H1 (cell line): Measurements from ENCODE around the gene PTH2R. TPM values are rescaled to one million over a fixed set of nuclear protein-coding genes. Genes with fewer than 3 reads are reported as not detected.

Source experiments
- CTCF ChIA-PET: fragments of 300-600 bp; sonication (Branson Sonifier 250); formaldehyde crosslinking; loops from one replicate; lab custom pipeline; 2021; ENCODE audit not compliant: partially characterized antibody; lab: Charles Lee
- POLR2A ChIA-PET: fragments of 300-600 bp; sonication (Branson Sonifier 250); formaldehyde crosslinking; loops from one replicate; lab custom pipeline; 2021; ENCODE audit warnings: inconsistent platforms; ENCODE audit not compliant: partially characterized antibody; lab: Charles Lee
- DNase-seq, 2 experiments: peaks; one replicate each; pipeline versions ENCODE4 v3.0.0 to v3.0.0-alpha.2; 2010 to 2022; ENCODE audit warnings: low spot score in 2 of 2, low read depth in 1 of 2, mixed read lengths in 1 of 2
- FAIRE-seq: peaks from 2 replicates; lab custom pipeline; 2011; peaks lifted over from hg19 to GRCh38; lab: Jason Lieb, UNC
- H2AFZ ChIP-seq: 2 replicates; pipeline ENCODE4 v1.8.1; 2012; ENCODE audit warnings: low read length, inconsistent platforms
- H2AK5ac ChIP-seq: 2 replicates; pipeline ENCODE4 v1.6.1; 2013; ENCODE audit warnings: low read depth, low read length
- H2BK120ac ChIP-seq: replicated peaks from 2 replicates; pipeline ENCODE3; 2013; ENCODE audit warnings: low read depth, low read length, inconsistent platforms
- H2BK12ac ChIP-seq: 2 replicates; pipeline ENCODE4 v1.6.1; 2013; ENCODE audit warnings: low read depth, low read length
- H2BK15ac ChIP-seq: 2 replicates; pipeline ENCODE4 v1.6.1; 2013; ENCODE audit warnings: low read length
- H2BK20ac ChIP-seq: 2 replicates; pipeline ENCODE4 v1.6.1; 2013; ENCODE audit warnings: low read length
- H2BK5ac ChIP-seq: 2 replicates; pipeline ENCODE4 v1.6.1; 2013; ENCODE audit warnings: low read depth, low read length
- H3K14ac ChIP-seq: 2 replicates; pipeline ENCODE4 v1.6.1; 2013; ENCODE audit warnings: inconsistent platforms; ENCODE audit not compliant: insufficient read length
- H3K18ac ChIP-seq: 2 replicates; pipeline ENCODE4 v1.6.1; 2013; ENCODE audit warnings: low read length; ENCODE audit errors: extremely low read depth
- H3K23ac ChIP-seq: 2 replicates; pipeline ENCODE4 v1.6.1; 2013; ENCODE audit warnings: inconsistent platforms; ENCODE audit not compliant: insufficient read length
- H3K23me2 ChIP-seq: 2 replicates; pipeline ENCODE4 v1.6.1; 2013; ENCODE audit warnings: low read depth, low read length
- H3K27ac ChIP-seq: 2 replicates; pipeline ENCODE4 v1.6.1; 2011; ENCODE audit warnings: low read depth, low read length, inconsistent platforms
- H3K27me3 ChIP-seq, 4 experiments: replicated peaks in 1 of 4; 1 replicate in 1 of 4; 2 replicates in 3 of 4; pipeline versions ENCODE4 v1.6.1 to v1.8.1; 2011 to 2013; ENCODE audit warnings: low read length in 3 of 4, mild to moderate bottlenecking in 3 of 4, inconsistent platforms in 2 of 4, mixed read lengths in 2 of 4, moderate library complexity in 1 of 4; ENCODE audit not compliant: control insufficient read depth in 3 of 4, insufficient read depth in 3 of 4; ENCODE audit errors: extremely low read depth in 1 of 4
- H3K36me3 ChIP-seq, 4 experiments: 2 replicates each; pipeline versions ENCODE4 v1.6.1 to v1.8.1; 2011 to 2013; ENCODE audit warnings: mild to moderate bottlenecking in 4 of 4, low read length in 3 of 4, moderate library complexity in 2 of 4, control low read depth in 1 of 4, inconsistent platforms in 1 of 4; ENCODE audit not compliant: insufficient read depth in 4 of 4, control insufficient read depth in 2 of 4
- H3K4ac ChIP-seq: replicated peaks from 2 replicates; pipeline ENCODE3; 2013; ENCODE audit warnings: low read length, low read depth, mixed read lengths, inconsistent platforms; ENCODE audit not compliant: insufficient read length
- H3K4me1 ChIP-seq, 4 experiments: replicated peaks in 1 of 4; 1 replicate in 1 of 4; 2 replicates in 3 of 4; pipeline versions ENCODE4 v1.6.1 to v1.8.1; 2011 to 2013; ENCODE audit warnings: low read length in 3 of 4, inconsistent platforms in 2 of 4, mixed read lengths in 1 of 4; ENCODE audit not compliant: insufficient read depth in 4 of 4, control insufficient read depth in 3 of 4
- H3K4me2 ChIP-seq, 2 experiments: 2 replicates each; pipeline versions ENCODE4 v1.6.1 to v1.8.1; 2011 to 2013; ENCODE audit warnings: low read depth in 2 of 2, low read length in 2 of 2, control low read depth in 1 of 2, inconsistent platforms in 1 of 2, mild to moderate bottlenecking in 1 of 2; ENCODE audit not compliant: insufficient read depth in 1 of 2
- H3K4me3 ChIP-seq, 4 experiments: fragments of 200-600, 300-600 bp in 1 of 4; sonication (generic), shearing (Covaris generic), sonication (Bioruptor Twin) in 1 of 4; 2 replicates each; pipeline versions ENCODE4 v1.5.1 to v1.8.1; 2011 to 2016; ENCODE audit warnings: low read length in 4 of 4, low read depth in 3 of 4, control low read depth in 2 of 4, inconsistent platforms in 2 of 4, mild to moderate bottlenecking in 2 of 4, mixed read lengths in 1 of 4, moderate library complexity in 1 of 4; ENCODE audit not compliant: insufficient read depth in 2 of 4; ENCODE audit errors: extremely low read depth in 1 of 4
- H3K56ac ChIP-seq: replicated peaks from 2 replicates; pipeline ENCODE3; 2013; ENCODE audit warnings: low read depth, mild to moderate bottlenecking, mixed read lengths, low read length, inconsistent platforms; ENCODE audit not compliant: insufficient read length
- H3K79me1 ChIP-seq: 2 replicates; pipeline ENCODE4 v1.6.1; 2013; ENCODE audit warnings: low read depth, low read length, control low read depth
- H3K79me2 ChIP-seq, 2 experiments: 2 replicates each; pipeline versions ENCODE4 v1.6.1 to v1.8.1; 2012 to 2013; ENCODE audit warnings: low read length in 2 of 2, mild to moderate bottlenecking in 2 of 2, inconsistent platforms in 1 of 2; ENCODE audit not compliant: insufficient read depth in 2 of 2, control insufficient read depth in 1 of 2
- H3K9ac ChIP-seq, 4 experiments: replicated peaks in 1 of 4; 1 replicate in 1 of 4; 2 replicates in 3 of 4; pipeline versions ENCODE4 v1.6.1 to v1.8.1; 2011 to 2013; ENCODE audit warnings: low read depth in 3 of 4, low read length in 3 of 4, control low read depth in 2 of 4, mild to moderate bottlenecking in 2 of 4, moderate library complexity in 2 of 4, inconsistent platforms in 1 of 4; ENCODE audit errors: extremely low read depth in 1 of 4
- H3K9me3 ChIP-seq, 2 experiments: 2 replicates each; pipeline versions ENCODE4 v1.6.1 to v1.8.1; 2012 to 2013; ENCODE audit warnings: mild to moderate bottlenecking in 2 of 2, moderate library complexity in 2 of 2, control low read depth in 1 of 2, inconsistent platforms in 1 of 2, low read depth in 1 of 2, low read length in 1 of 2, mixed read lengths in 1 of 2; ENCODE audit not compliant: insufficient read depth in 2 of 2
- H4K20me1 ChIP-seq, 2 experiments: replicated peaks in 1 of 2; 2 replicates each; pipeline versions ENCODE3 to v1.8.1; 2011 to 2013; ENCODE audit warnings: inconsistent platforms in 2 of 2, low read length in 2 of 2, mild to moderate bottlenecking in 1 of 2; ENCODE audit not compliant: insufficient read depth in 2 of 2, control insufficient read depth in 1 of 2
- H4K5ac ChIP-seq: 2 replicates; pipeline ENCODE4 v1.6.1; 2013; ENCODE audit warnings: low read length, low read depth, mixed read lengths, inconsistent platforms; ENCODE audit not compliant: insufficient read length
- H4K8ac ChIP-seq: 2 replicates; pipeline ENCODE4 v1.8.0; 2013; ENCODE audit warnings: mild to moderate bottlenecking, moderate library complexity, low read length, inconsistent platforms; ENCODE audit not compliant: insufficient read depth; ENCODE audit errors: extremely low read depth
- H4K91ac ChIP-seq: replicated peaks from 2 replicates; pipeline ENCODE3; 2013; ENCODE audit warnings: low read length, mixed read lengths, inconsistent platforms; ENCODE audit not compliant: insufficient read length
- CTCF ChIP-seq, 3 experiments: IDR thresholded peaks; 1 replicate in 2 of 3; 2 replicates in 1 of 3; pipeline versions ENCODE4 v1.5.1 to v1.6.1; 2011; ENCODE audit warnings: low read length in 3 of 3, mild to moderate bottlenecking in 3 of 3, inconsistent platforms in 2 of 3, low read depth in 1 of 3, moderate library complexity in 1 of 3; ENCODE audit not compliant: insufficient read depth in 1 of 3; ENCODE audit errors: control extremely low read depth in 1 of 3
- EGR1 ChIP-seq: IDR thresholded peaks from 2 replicates; pipeline ENCODE4 v1.6.1; 2011; ENCODE audit warnings: low read depth, low read length, borderline replicate concordance
- RAD21 ChIP-seq, 2 experiments: IDR thresholded peaks in 1 of 2; conservative IDR thresholded peaks in 1 of 2; 2 replicates each; pipeline ENCODE4 v1.6.1; 2011; ENCODE audit warnings: low read depth in 2 of 2, low read length in 2 of 2, improper control_type of control experiment in 1 of 2, inconsistent platforms in 1 of 2, mild to moderate bottlenecking in 1 of 2, moderate library complexity in 1 of 2
- SP1 ChIP-seq: IDR thresholded peaks from 2 replicates; pipeline ENCODE4 v1.6.1; 2011; ENCODE audit warnings: low read depth, low read length
- YY1 ChIP-seq: IDR thresholded peaks from 2 replicates; pipeline ENCODE4 v1.6.1; 2011; ENCODE audit warnings: low read depth, mild to moderate bottlenecking, low read length
- WGBS, 2 experiments: shearing (Covaris generic) in 1 of 2; methylation state at CpG; one replicate each; pipeline versions ENCODE4 v1.1.6 to v1.1.7; 2013 to 2015; ENCODE audit warnings: low lambda C conversion rate in 2 of 2, mixed read lengths in 2 of 2, inconsistent platforms in 1 of 2, low coverage in 1 of 2, missing lambda C conversion rate in 1 of 2; ENCODE audit not compliant: insufficient replicate concordance in 2 of 2, insufficient coverage in 1 of 2, insufficient read length in 1 of 2; ENCODE audit errors: extremely low coverage in 1 of 2, missing lambda C conversion rate in 1 of 2; 5-methylcytosine and 5-hydroxymethylcytosine counted together
- polyA plus RNA-seq, 7 experiments: library from polyadenylated mRNA; depleted of rRNA in 3 of 7; stranded (reverse) in 5 of 7; unstranded in 2 of 7; fragments of >200 nt in 5 of 7; fragments of 200-250 nt in 2 of 7; gene quantifications; 1 replicate in 5 of 7; 2 replicates in 1 of 7; 4 replicates in 1 of 7; pipeline versions ENCODE4 v1.2.1 to v1.2.3, GENCODE V29; 2011 to 2013; ENCODE audit warnings: missing spikeins in 2 of 7, mixed read lengths in 2 of 7
- total RNA-seq: library from RNA; stranded (reverse); fragmentation: NEBNext Ultra II Directional; extraction: Animal tissue kit (Norgen Biotek cat#: 25700); gene quantifications from 2 replicates; pipeline ENCODE4 v1.2.1, GENCODE V29; 2021

Gene PTH2R
- total and polyA plus RNA-seq, 2 of the 8 experiments (the other 6 are each of a cell fraction or from before 2014, with no cell fraction given) = 0.19 to 0.38 TPM

GRCh38 chr2:208466151-208466919 lies 59.7 kb downstream of the PTH2R start:
- H4K20me1 ChIP-seq = no peaks in the 10 kb centered on the region
- H2BK12ac ChIP-seq = no peak overlapping the region
- FAIRE-seq (peak; percentile 99), DNase-seq (peak; percentile 10 to 57)
- H4K5ac ChIP-seq = no peak overlapping the region
- H3K4ac ChIP-seq = no peak overlapping the region
- H2BK5ac ChIP-seq = no peak overlapping the region
- H3K9me3 ChIP-seq = peaks cover 3 to 10% of the 10 kb centered on the region in 2 experiments; a peak in 2 of 4 replicates
- H3K27ac ChIP-seq = no peak overlapping the region
- H3K18ac ChIP-seq = no peak overlapping the region
- H3K14ac ChIP-seq = no peak overlapping the region
- H3K27me3 ChIP-seq = peaks cover 0 to 3% (median 0%) of the 10 kb centered on the region in 4 experiments; a peak in 2 of 7 replicates
- no peaks in the 10 kb centered on the region for H3K79me1 ChIP-seq
- CTCF ChIA-PET = interaction anchor here (0.6 to 2.7 kb wide), 29 partner anchors 8 to 870 kb away, joined by 3 to 11 read pairs (median 4); partner anchors contain the start of gene PTH2R
- no peak overlapping the region for H4K8ac ChIP-seq
- no peaks in the 10 kb centered on the region for H3K79me2 ChIP-seq
- H3K4me1 ChIP-seq = no peaks in the 10 kb centered on the region
- no peak overlapping the region for H2AK5ac ChIP-seq
- no peaks in the 10 kb centered on the region; a peak in 1 of 8 replicates for H3K36me3 ChIP-seq
- POLR2A ChIA-PET = no interaction called here
- no peaks in the 10 kb centered on the region for H3K23me2 ChIP-seq
- no peak overlapping the region for H2BK20ac ChIP-seq
- no peak overlapping the region for H2BK120ac ChIP-seq
- H3K9ac ChIP-seq = no peak overlapping the region
- 43% methylated on average over 6 of the region's 6 CpGs; no CpG with 5 or more reads in 1 of the 2 experiments for WGBS, 2 experiments
- no peak overlapping the region for H3K56ac ChIP-seq
- H4K91ac ChIP-seq = no peak overlapping the region
- no peak overlapping the region for H3K23ac ChIP-seq
- no peak overlapping the region for H3K4me3 ChIP-seq
- 0 out of 2 replicates have a peak overlapping the region, but pooled peaks have one; percentile 20 for H2BK15ac ChIP-seq
- no peak overlapping the region for H3K4me2 ChIP-seq
- no peak overlapping the region for H2AFZ ChIP-seq
- peak in 2 of 3 experiments; percentile 81 to 90; a peak in 3 of 4 replicates for TF ChIP-seq CTCF (IDR thresholded peaks at IDR 0.05; ENCODE audit: control extremely low read depth in 1 of 3, insufficient read depth in 1 of 3, low read depth in 1 of 3, low read length in 3 of 3)
- TF ChIP-seq EGR1 = peak; percentile 16; the same call in 1 of the 2 replicates
- peak; percentile 97 to 98 for TF ChIP-seq RAD21 (IDR thresholded peaks at IDR 0.05 in 1 of 2, conservative IDR thresholded peaks at IDR 0.05 in 1 of 2; ENCODE audit: low read depth in 2 of 2, low read length in 2 of 2)
- 0 out of 2 replicates have a peak, but pooled peaks have one; percentile 8 for TF ChIP-seq YY1
- TF ChIP-seq SP1 = no peak
